H9 (cell line): ENCODE results near the gene SYNE2. TPM values are rescaled to one million over a fixed set of nuclear protein-coding genes. Genes with fewer than 3 reads are reported as not detected.

Experiments used
- DNase-seq: peaks from one replicate; pipeline ENCODE4 v3.0.0-alpha.2; 2017
- H2AFZ ChIP-seq: one replicate; pipeline ENCODE4 v1.6.1; 2013; ENCODE audit warnings: mild to moderate bottlenecking, low read length, control low read depth, moderate library complexity
- H2AK5ac ChIP-seq: 2 replicates; pipeline ENCODE4 v1.6.1; 2013; ENCODE audit warnings: low read length, control low read depth, mixed read lengths; ENCODE audit not compliant: insufficient read length
- H2BK120ac ChIP-seq: one replicate; pipeline ENCODE4 v1.6.1; 2013; ENCODE audit warnings: low read depth, mild to moderate bottlenecking, low read length, control low read depth, inconsistent platforms; ENCODE audit not compliant: poor library complexity, severe bottlenecking
- H2BK12ac ChIP-seq: 2 replicates; pipeline ENCODE4 v1.6.1; 2013; ENCODE audit warnings: low read length, control low read depth, mixed read lengths, low read depth; ENCODE audit not compliant: insufficient read length
- H2BK15ac ChIP-seq: 2 replicates; pipeline ENCODE4 v1.6.1; 2013; ENCODE audit warnings: low read depth, low read length, control low read depth
- H2BK20ac ChIP-seq: one replicate; pipeline ENCODE4 v1.6.1; 2013; ENCODE audit warnings: low read depth, mild to moderate bottlenecking, low read length, control low read depth, inconsistent platforms; ENCODE audit not compliant: poor library complexity, severe bottlenecking
- H2BK5ac ChIP-seq: 2 replicates; pipeline ENCODE4 v1.6.1; 2013; ENCODE audit warnings: low read length, control low read depth, mixed read lengths; ENCODE audit not compliant: insufficient read length
- H3K14ac ChIP-seq: 2 replicates; pipeline ENCODE4 v1.6.1; 2013; ENCODE audit warnings: low read length, control low read depth; ENCODE audit not compliant: insufficient read depth
- H3K18ac ChIP-seq: 2 replicates; pipeline ENCODE4 v1.6.1; 2013; ENCODE audit warnings: low read depth, mild to moderate bottlenecking, mixed read lengths, low read length, control low read depth; ENCODE audit not compliant: insufficient read length
- H3K23ac ChIP-seq: 2 replicates; pipeline ENCODE4 v1.6.1; 2013; ENCODE audit warnings: low read length, control low read depth, mixed read lengths, low read depth; ENCODE audit not compliant: insufficient read length
- H3K23me2 ChIP-seq: 2 replicates; pipeline ENCODE4 v1.6.1; 2013; ENCODE audit warnings: low read depth, mild to moderate bottlenecking, mixed read lengths, low read length, control low read depth; ENCODE audit not compliant: insufficient read length, poor library complexity, severe bottlenecking
- H3K27ac ChIP-seq: 2 replicates; pipeline ENCODE4 v1.5.1; 2013; ENCODE audit warnings: low read length, control low read depth, mixed read lengths, low read depth; ENCODE audit not compliant: insufficient read length
- H3K27me3 ChIP-seq: 2 replicates; pipeline ENCODE4 v1.6.1; 2013; ENCODE audit warnings: low read length, control low read depth, inconsistent platforms; ENCODE audit not compliant: insufficient read depth
- H3K4ac ChIP-seq: 2 replicates; pipeline ENCODE4 v1.6.1; 2013; ENCODE audit warnings: low read depth, mild to moderate bottlenecking, control low read depth, inconsistent platforms, low read length, moderate library complexity
- H3K4me1 ChIP-seq: 2 replicates; pipeline ENCODE4 v1.6.1; 2013; ENCODE audit warnings: low read length, control low read depth, inconsistent platforms; ENCODE audit not compliant: insufficient read depth
- H3K4me2 ChIP-seq: 2 replicates; pipeline ENCODE4 v1.6.1; 2013; ENCODE audit warnings: low read length, control low read depth, mixed read lengths; ENCODE audit not compliant: insufficient read length, insufficient read depth
- H3K56ac ChIP-seq: 2 replicates; pipeline ENCODE4 v1.6.1; 2013; ENCODE audit warnings: low read depth, mild to moderate bottlenecking, mixed read lengths, low read length, control low read depth; ENCODE audit not compliant: insufficient read length
- H3K79me1 ChIP-seq: 2 replicates; pipeline ENCODE4 v1.6.1; 2013; ENCODE audit warnings: low read depth, mild to moderate bottlenecking, moderate library complexity, low read length, control low read depth, inconsistent platforms; ENCODE audit not compliant: insufficient read depth, poor library complexity, severe bottlenecking
- H3K79me2 ChIP-seq: 2 replicates; pipeline ENCODE4 v1.6.1; 2013; ENCODE audit warnings: low read length, control low read depth, inconsistent platforms; ENCODE audit not compliant: insufficient read depth
- H3K9ac ChIP-seq: 2 replicates; pipeline ENCODE4 v1.6.1; 2013; ENCODE audit warnings: low read length, control low read depth, mixed read lengths; ENCODE audit not compliant: insufficient read length; ENCODE audit errors: extremely low read depth
- H3K9me3 ChIP-seq: one replicate; pipeline ENCODE4 v1.6.1; 2013; ENCODE audit warnings: low read depth, low read length, inconsistent platforms; ENCODE audit not compliant: control insufficient read depth
- H3T11ph ChIP-seq: one replicate; pipeline ENCODE4 v1.6.1; 2013; ENCODE audit warnings: mild to moderate bottlenecking, low read length, control low read depth, inconsistent platforms
- H4K20me1 ChIP-seq: one replicate; pipeline ENCODE4 v1.6.1; 2013; ENCODE audit not compliant: control insufficient read depth, insufficient read length, insufficient read depth
- H4K5ac ChIP-seq: 2 replicates; pipeline ENCODE4 v1.6.1; 2013; ENCODE audit warnings: low read depth, mild to moderate bottlenecking, mixed read lengths, low read length, control low read depth; ENCODE audit not compliant: insufficient read length
- H4K8ac ChIP-seq: replicated peaks from 2 replicates; pipeline ENCODE4 v1.6.1; 2013; ENCODE audit warnings: low read length, control low read depth, mixed read lengths, low read depth; ENCODE audit not compliant: insufficient read length
- H4K91ac ChIP-seq: 2 replicates; pipeline ENCODE4 v1.6.1; 2013; ENCODE audit warnings: low read depth, mild to moderate bottlenecking, moderate library complexity, mixed read lengths, low read length, control low read depth; ENCODE audit not compliant: insufficient read length
- H3K27ac Mint-ChIP-seq, 3 experiments: 2 replicates in 2 of 3; 3 replicates in 1 of 3; pipeline ENCODE4 v1.8.0; 2020 to 2021; ENCODE audit warnings: mixed read lengths in 3 of 3, mild to moderate bottlenecking in 1 of 3, moderate library complexity in 1 of 3
- H3K27me3 Mint-ChIP-seq: 2 replicates; pipeline ENCODE4 v1.8.0; 2021; ENCODE audit warnings: low read depth, mild to moderate bottlenecking, moderate library complexity, mixed read lengths
- H3K36me3 Mint-ChIP-seq, 3 experiments: 2 replicates in 2 of 3; 3 replicates in 1 of 3; pipeline ENCODE4 v1.8.0; 2020 to 2021; ENCODE audit warnings: low read depth in 3 of 3, mixed read lengths in 3 of 3; ENCODE audit not compliant: insufficient read depth in 1 of 3
- H3K4me1 Mint-ChIP-seq, 2 experiments: 2 replicates each; pipeline ENCODE4 v1.8.0; 2020; ENCODE audit warnings: mixed read lengths in 2 of 2
- H3K4me3 Mint-ChIP-seq, 2 experiments: 2 replicates in 1 of 2; 3 replicates in 1 of 2; pipeline ENCODE4 v1.8.0; 2020 to 2021; ENCODE audit warnings: mild to moderate bottlenecking in 2 of 2, mixed read lengths in 2 of 2, moderate library complexity in 1 of 2
- H3K9me3 Mint-ChIP-seq, 2 experiments: 2 replicates in 1 of 2; 3 replicates in 1 of 2; pipeline ENCODE4 v1.8.0; 2020; ENCODE audit warnings: mild to moderate bottlenecking in 2 of 2, mixed read lengths in 2 of 2, moderate library complexity in 1 of 2
- CTCF ChIP-seq: fragments of 200-600 bp; sonication (generic); conservative IDR thresholded peaks from 3 replicates; pipeline ENCODE4 v1.8.0; 2021; ENCODE audit warnings: antibody characterized with exemption, mild to moderate bottlenecking
- WGBS: extraction: QIAGEN DNeasy Blood & Tissue Kit; methylation state at CpG from one replicate; pipeline ENCODE4 v1.1.7; 2013; ENCODE audit warnings: missing lambda C conversion rate, low lambda C conversion rate, mixed read lengths; ENCODE audit not compliant: insufficient read length; ENCODE audit errors: extremely low coverage; 5-methylcytosine and 5-hydroxymethylcytosine counted together
- total RNA-seq: library from RNA; stranded (reverse); gene quantifications from 2 replicates; pipeline ENCODE4 v1.2.1, GENCODE V29; 2021

The SYNE2 gene
- total RNA-seq, 1 experiment from 2014 or later = 43.3 TPM

GRCh38 chr14:64170181-64170580 lies 317.4 kb downstream of the SYNE2 start:
- Histone ChIP-seq H4K5ac (no peak overlapping the region), H2BK15ac (no peak overlapping the region), H3K79me2 (no peaks in the 10 kb centered on the region), H3K27me3 (no peaks in the 10 kb centered on the region), H3K79me1 (no peaks in the 10 kb centered on the region), H2AFZ (no peak overlapping the region), H2BK5ac (no peak overlapping the region), H2AK5ac (no peak overlapping the region), H3K18ac (no peak overlapping the region), H2BK120ac (no peak overlapping the region), H4K20me1 (no peaks in the 10 kb centered on the region), H4K91ac (no peak overlapping the region), H3K23ac (no peak overlapping the region), H3K14ac (no peak overlapping the region; the same call in 1 of the 2 replicates), H3K9ac (no peak overlapping the region), H3K4me1 (no peaks in the 10 kb centered on the region), H3K4me2 (no peak overlapping the region), H4K8ac (no peak overlapping the region), H3K23me2 (no peaks in the 10 kb centered on the region), H3K4ac (no peak overlapping the region), H3T11ph (no peak overlapping the region), H2BK20ac (no peak overlapping the region), H3K9me3 (no peaks in the 10 kb centered on the region), H2BK12ac (no peak overlapping the region), H3K56ac (no peak overlapping the region), H3K27ac (no peak overlapping the region)
- Mint-ChIP-seq H3K36me3 (peaks cover 8 to 32% (median 9%) of the 10 kb centered on the region in 3 experiments; a peak in 5 of 7 replicates), H3K27ac (no peak overlapping the region), H3K9me3 (no peaks in the 10 kb centered on the region), H3K27me3 (no peaks in the 10 kb centered on the region), H3K4me1 (no peaks in the 10 kb centered on the region), H3K4me3 (no peak overlapping the region)
- WGBS = no CpG with 5 or more reads among the region's 8 CpGs
- no peak for DNase-seq
- no peak for TF ChIP-seq CTCF
